WTC11 (cell line): ENCODE data around the gene PLD3.

ENCODE experiments used
- FOXP1 ChIP-seq: sonication (generic); formaldehyde crosslinking; IDR thresholded peaks from 2 replicates; pipeline ENCODE4 v1.8.0; 2022; ENCODE audit warnings: missing genetic modification reagents, mild to moderate bottlenecking, moderate library complexity, borderline replicate concordance
- GABPB1 ChIP-seq: sonication (generic); formaldehyde crosslinking; IDR thresholded peaks from 2 replicates; pipeline ENCODE4 v1.8.1; 2023; ENCODE audit warnings: mild to moderate bottlenecking, missing genetic modification reagents
- HMGA2 ChIP-seq: fragments of 250-450 bp; sonication (Bioruptor Pico); IDR thresholded peaks from 2 replicates; pipeline ENCODE4 v1.4.0; 2021; ENCODE audit warnings: mild to moderate bottlenecking, moderate library complexity
- JUN ChIP-seq: sonication (generic); formaldehyde crosslinking; IDR thresholded peaks from 2 replicates; pipeline ENCODE4 v1.8.0; 2023; ENCODE audit warnings: mild to moderate bottlenecking, missing genetic modification reagents
- ZNF232 ChIP-seq: sonication (generic); formaldehyde crosslinking; IDR thresholded peaks from 2 replicates; pipeline ENCODE4 v1.8.0; 2022; ENCODE audit warnings: mild to moderate bottlenecking, missing genetic modification reagents
- TF ChIP-seq, protein P1 (sequence below): fragments of 200-600 bp; IDR thresholded peaks from 2 replicates; pipeline ENCODE4 v1.8.0; 2022; ENCODE audit warnings: antibody characterized with exemption
- TF ChIP-seq, protein P2 (sequence below): sonication (generic); formaldehyde crosslinking; IDR thresholded peaks from 2 replicates; pipeline ENCODE4 v1.8.0; 2022; ENCODE audit warnings: mild to moderate bottlenecking, missing genetic modification reagents
- TF ChIP-seq, protein P3 (sequence below): fragments of 250-450 bp; sonication (Bioruptor Pico); IDR thresholded peaks from 2 replicates; pipeline ENCODE4 v1.9.0; 2021; ENCODE audit warnings: mild to moderate bottlenecking
- TF ChIP-seq, protein P4 (sequence below): sonication (generic); formaldehyde crosslinking; IDR thresholded peaks from 2 replicates; pipeline ENCODE4 v1.8.0; 2022; ENCODE audit warnings: missing genetic modification reagents
- TF ChIP-seq, protein P5 (sequence below): sonication (generic); formaldehyde crosslinking; IDR thresholded peaks from 2 replicates; pipeline ENCODE4 v1.8.1; 2022; ENCODE audit warnings: low read depth, missing genetic modification reagents, borderline replicate concordance
- TF ChIP-seq, protein P6 (sequence below): sonication (generic); formaldehyde crosslinking; IDR thresholded peaks from 2 replicates; pipeline ENCODE4 v1.8.1; 2022; ENCODE audit warnings: mild to moderate bottlenecking, moderate library complexity, missing genetic modification reagents

DNA sequence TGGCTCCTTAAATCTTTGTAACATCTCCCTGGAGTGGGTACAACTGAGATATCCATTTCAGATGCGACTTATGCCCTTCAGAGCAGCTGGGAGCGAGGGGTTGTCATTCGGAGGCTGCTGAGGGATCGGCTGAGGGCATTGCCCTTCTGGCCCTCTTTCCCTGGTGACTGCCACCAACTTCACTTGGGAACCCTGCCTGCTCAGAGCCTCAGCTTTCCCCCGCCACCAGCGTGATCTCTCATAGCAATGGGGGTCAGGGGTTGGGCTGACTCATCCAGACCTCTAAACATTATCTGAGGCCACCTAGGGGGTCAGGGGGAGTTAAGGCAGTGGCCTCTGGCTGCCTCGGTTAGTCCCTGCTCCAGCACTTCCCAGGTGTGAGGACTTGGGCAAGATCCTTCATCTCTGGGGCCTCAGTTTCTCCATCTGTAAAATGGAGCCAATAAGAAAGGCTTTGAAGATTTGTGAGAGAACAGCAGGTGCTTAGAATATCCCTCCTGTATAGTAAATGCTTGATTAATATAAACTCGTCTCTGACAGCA is 63.5 kb downstream of the PLD3 start:
- TF ChIP-seq, protein P1, sequence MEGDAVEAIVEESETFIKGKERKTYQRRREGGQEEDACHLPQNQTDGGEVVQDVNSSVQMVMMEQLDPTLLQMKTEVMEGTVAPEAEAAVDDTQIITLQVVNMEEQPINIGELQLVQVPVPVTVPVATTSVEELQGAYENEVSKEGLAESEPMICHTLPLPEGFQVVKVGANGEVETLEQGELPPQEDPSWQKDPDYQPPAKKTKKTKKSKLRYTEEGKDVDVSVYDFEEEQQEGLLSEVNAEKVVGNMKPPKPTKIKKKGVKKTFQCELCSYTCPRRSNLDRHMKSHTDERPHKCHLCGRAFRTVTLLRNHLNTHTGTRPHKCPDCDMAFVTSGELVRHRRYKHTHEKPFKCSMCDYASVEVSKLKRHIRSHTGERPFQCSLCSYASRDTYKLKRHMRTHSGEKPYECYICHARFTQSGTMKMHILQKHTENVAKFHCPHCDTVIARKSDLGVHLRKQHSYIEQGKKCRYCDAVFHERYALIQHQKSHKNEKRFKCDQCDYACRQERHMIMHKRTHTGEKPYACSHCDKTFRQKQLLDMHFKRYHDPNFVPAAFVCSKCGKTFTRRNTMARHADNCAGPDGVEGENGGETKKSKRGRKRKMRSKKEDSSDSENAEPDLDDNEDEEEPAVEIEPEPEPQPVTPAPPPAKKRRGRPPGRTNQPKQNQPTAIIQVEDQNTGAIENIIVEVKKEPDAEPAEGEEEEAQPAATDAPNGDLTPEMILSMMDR = no peak
- TF ChIP-seq FOXP1 (no peak), HMGA2 (CRISPR knock-in tag) (no peak), GABPB1 (no peak), JUN (CRISPR knock-in tag) (no peak), ZNF232 (CRISPR knock-in tag) (no peak)
- TF ChIP-seq, protein P2, sequence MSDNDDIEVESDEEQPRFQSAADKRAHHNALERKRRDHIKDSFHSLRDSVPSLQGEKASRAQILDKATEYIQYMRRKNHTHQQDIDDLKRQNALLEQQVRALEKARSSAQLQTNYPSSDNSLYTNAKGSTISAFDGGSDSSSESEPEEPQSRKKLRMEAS (CRISPR knock-in tag) = no peak
- TF ChIP-seq, protein P3, sequence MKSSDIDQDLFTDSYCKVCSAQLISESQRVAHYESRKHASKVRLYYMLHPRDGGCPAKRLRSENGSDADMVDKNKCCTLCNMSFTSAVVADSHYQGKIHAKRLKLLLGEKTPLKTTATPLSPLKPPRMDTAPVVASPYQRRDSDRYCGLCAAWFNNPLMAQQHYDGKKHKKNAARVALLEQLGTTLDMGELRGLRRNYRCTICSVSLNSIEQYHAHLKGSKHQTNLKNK (CRISPR knock-in tag) = no peak
- TF ChIP-seq, protein P4, sequence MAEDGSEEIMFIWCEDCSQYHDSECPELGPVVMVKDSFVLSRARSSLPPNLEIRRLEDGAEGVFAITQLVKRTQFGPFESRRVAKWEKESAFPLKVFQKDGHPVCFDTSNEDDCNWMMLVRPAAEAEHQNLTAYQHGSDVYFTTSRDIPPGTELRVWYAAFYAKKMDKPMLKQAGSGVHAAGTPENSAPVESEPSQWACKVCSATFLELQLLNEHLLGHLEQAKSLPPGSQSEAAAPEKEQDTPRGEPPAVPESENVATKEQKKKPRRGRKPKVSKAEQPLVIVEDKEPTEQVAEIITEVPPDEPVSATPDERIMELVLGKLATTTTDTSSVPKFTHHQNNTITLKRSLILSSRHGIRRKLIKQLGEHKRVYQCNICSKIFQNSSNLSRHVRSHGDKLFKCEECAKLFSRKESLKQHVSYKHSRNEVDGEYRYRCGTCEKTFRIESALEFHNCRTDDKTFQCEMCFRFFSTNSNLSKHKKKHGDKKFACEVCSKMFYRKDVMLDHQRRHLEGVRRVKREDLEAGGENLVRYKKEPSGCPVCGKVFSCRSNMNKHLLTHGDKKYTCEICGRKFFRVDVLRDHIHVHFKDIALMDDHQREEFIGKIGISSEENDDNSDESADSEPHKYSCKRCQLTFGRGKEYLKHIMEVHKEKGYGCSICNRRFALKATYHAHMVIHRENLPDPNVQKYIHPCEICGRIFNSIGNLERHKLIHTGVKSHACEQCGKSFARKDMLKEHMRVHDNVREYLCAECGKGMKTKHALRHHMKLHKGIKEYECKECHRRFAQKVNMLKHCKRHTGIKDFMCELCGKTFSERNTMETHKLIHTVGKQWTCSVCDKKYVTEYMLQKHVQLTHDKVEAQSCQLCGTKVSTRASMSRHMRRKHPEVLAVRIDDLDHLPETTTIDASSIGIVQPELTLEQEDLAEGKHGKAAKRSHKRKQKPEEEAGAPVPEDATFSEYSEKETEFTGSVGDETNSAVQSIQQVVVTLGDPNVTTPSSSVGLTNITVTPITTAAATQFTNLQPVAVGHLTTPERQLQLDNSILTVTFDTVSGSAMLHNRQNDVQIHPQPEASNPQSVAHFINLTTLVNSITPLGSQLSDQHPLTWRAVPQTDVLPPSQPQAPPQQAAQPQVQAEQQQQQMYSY = no peak
- TF ChIP-seq, protein P5, sequence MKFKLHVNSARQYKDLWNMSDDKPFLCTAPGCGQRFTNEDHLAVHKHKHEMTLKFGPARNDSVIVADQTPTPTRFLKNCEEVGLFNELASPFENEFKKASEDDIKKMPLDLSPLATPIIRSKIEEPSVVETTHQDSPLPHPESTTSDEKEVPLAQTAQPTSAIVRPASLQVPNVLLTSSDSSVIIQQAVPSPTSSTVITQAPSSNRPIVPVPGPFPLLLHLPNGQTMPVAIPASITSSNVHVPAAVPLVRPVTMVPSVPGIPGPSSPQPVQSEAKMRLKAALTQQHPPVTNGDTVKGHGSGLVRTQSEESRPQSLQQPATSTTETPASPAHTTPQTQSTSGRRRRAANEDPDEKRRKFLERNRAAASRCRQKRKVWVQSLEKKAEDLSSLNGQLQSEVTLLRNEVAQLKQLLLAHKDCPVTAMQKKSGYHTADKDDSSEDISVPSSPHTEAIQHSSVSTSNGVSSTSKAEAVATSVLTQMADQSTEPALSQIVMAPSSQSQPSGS = no peak
- TF ChIP-seq, protein P6, sequence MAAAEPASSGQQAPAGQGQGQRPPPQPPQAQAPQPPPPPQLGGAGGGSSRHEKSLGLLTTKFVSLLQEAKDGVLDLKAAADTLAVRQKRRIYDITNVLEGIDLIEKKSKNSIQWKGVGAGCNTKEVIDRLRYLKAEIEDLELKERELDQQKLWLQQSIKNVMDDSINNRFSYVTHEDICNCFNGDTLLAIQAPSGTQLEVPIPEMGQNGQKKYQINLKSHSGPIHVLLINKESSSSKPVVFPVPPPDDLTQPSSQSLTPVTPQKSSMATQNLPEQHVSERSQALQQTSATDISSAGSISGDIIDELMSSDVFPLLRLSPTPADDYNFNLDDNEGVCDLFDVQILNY (CRISPR knock-in tag) = no peak
